Measurements from ENCODE around the gene SPATA24. TPM values are rescaled to one million over a fixed set of nuclear protein-coding genes. Genes with fewer than 3 reads are reported as not detected.

The SPATA24 gene
- total and polyA plus RNA-seq, 12 donors, result 4.6 to 124 (median 10.3) TPM

DNA sequence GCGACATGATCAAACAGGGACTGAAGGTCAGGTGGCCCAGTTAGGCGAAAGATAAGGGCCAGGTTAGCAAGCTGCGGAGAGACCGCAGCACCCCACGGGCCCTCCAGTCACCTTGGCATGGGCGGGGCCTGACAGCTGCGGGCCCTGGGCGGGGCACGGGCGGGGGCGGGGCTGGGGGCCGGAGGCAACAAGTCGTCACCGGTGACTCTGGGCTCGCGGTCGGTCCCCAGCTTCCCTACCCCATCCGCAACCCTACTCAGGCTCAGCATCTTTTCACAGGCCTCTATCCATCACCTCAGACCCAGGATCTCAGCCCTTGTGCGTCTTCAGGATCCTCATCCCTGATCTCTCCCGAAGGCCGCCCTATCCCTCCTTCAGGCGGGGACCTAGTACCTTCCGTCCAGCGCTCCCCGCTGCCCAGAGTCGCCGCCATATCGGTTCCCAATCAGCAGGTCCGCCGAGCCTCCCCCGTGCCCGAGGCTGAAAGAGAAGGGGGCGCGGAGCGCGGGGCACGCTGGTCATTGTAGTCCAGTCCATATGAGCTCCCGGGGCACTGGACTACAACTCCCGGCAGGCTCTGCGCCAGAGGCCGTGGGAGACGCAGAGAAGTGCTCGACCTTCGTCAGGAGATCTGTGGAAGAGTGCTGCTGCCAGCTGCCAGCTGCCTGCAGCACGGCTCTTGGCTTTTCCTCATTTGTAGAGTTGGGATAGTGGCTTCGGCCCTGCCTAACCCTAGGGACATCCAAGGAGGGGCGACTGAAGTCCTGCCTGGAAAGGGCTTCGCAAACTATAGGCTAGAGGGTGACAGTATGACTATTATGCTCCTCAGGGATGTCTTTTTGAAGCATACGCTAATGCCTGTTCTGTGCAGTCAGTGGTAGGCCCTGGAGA, 35.4 kb upstream of the SPATA24 start, which contains the start of gene DNAJC18:
DNAJC18 (minus strand) TSS at position 513 of the 891 bp plus-strand sequence; CDS start at position 433, 80 bp downstream.
- peaks cover 0 to 21% of the 10 kb centered on the region in 2 donors for H3K4me1 ChIP-seq (replicated peaks in 1 of 2)
- no peaks in the 10 kb centered on the region for H3K27me3 ChIP-seq
- intact Hi-C loops (cut with DNase I), result no loop called here
- H3K27ac ChIP-seq, result peak within 1 kb of the TSS; percentile 71 to 96 (median 90)
- no peaks in the 10 kb centered on the region for H3K9me3 ChIP-seq (replicated peaks in 1 of 3)
- WGBS, 4 donors, result 3 to 6% (median 5%) methylated on average over 29 to 49 of the region's 49 CpGs
- no peaks in the 10 kb centered on the region for H3K36me3 ChIP-seq (replicated peaks in 1 of 2)
- H3K4me3 ChIP-seq, result peak within 1 kb of the TSS; percentile 41 to 99 (median 74)
- peak; percentile 93 to 97 (median 96) for DNase-seq
- TF ChIP-seq CTCF (IDR thresholded peaks at IDR 0.05) (no peak), POLR2A (IDR thresholded peaks at IDR 0.05) (peak in 1 of 2 donors; percentile 76)

GRCh38 chr5:139438707-139439012, 34.8 kb upstream of the SPATA24 start:
- DNase-seq, result no peak
- Histone ChIP-seq H3K9me3 (replicated peaks in 1 of 3) (no peaks in the 10 kb centered on the region), H3K36me3 (replicated peaks in 1 of 2) (no peaks in the 10 kb centered on the region), H3K27ac (peak overlapping the region in 2 of 5 donors; percentile 93 to 96), H3K4me1 (replicated peaks in 1 of 2) (peaks cover 0 to 15% of the 10 kb centered on the region in 2 donors), H3K27me3 (no peaks in the 10 kb centered on the region), H3K4me3 (peak overlapping the region in 2 of 4 donors; percentile 69 to 79)
- WGBS, 4 donors, result 18 to 23% (median 20%) methylated on average over 8 of the region's 8 CpGs
- no peak for TF ChIP-seq POLR2A (IDR thresholded peaks at IDR 0.05)
- no peak for TF ChIP-seq CTCF (IDR thresholded peaks at IDR 0.05)
- intact Hi-C loops (cut with DNase I), result no loop called here

- H3K4me3 ChIP-seq, result no peak overlapping the region
- intact Hi-C loops (cut with DNase I), result no loop called here
- no peaks in the 10 kb centered on the region for H3K9me3 ChIP-seq (replicated peaks in 1 of 3)
- peak in 1 of 7 donors; percentile 44 for DNase-seq
- H3K27ac ChIP-seq, result no peak overlapping the region
- 96% methylated on average over 3 of the region's 3 CpGs for WGBS, 4 donors
- TF ChIP-seq POLR2A (IDR thresholded peaks at IDR 0.05) (no peak), CTCF (IDR thresholded peaks at IDR 0.05) (no peak)
- peaks cover 0 to 14% of the 10 kb centered on the region in 2 donors for H3K4me1 ChIP-seq (replicated peaks in 1 of 2)
- H3K36me3 ChIP-seq (replicated peaks in 1 of 2), result no peaks in the 10 kb centered on the region
- H3K27me3 ChIP-seq, result no peaks in the 10 kb centered on the region
Measured at GRCh38 chr5:139435676-139436075, 31.8 kb upstream of the SPATA24 start.

DNA sequence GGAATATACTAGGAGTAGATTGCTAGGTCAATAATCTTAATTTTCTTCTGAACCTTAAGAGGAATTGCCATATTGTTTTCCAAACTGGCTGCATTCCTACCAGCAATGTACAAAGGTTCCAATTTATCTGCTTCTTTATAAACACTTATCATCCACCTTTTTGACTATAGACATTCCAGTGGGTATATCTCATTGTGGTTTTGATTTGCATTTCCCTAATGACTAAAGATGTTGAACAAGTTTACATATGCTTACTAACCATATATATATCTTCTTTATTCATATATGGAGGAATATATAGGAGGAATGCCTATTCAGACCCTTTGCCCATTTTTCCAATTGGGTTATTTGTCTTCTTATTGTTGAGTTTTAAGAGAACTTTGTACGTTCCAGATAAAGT, 27.8 kb upstream of the SPATA24 start:
- Histone ChIP-seq H3K27ac (no peak overlapping the region), H3K4me3 (no peak overlapping the region), H3K36me3 (replicated peaks in 1 of 2) (no peaks in the 10 kb centered on the region), H3K27me3 (no peaks in the 10 kb centered on the region), H3K9me3 (replicated peaks in 1 of 3) (no peaks in the 10 kb centered on the region), H3K4me1 (replicated peaks in 1 of 2) (no peaks in the 10 kb centered on the region)
- TF ChIP-seq CTCF (IDR thresholded peaks at IDR 0.05) (no peak), POLR2A (IDR thresholded peaks at IDR 0.05) (no peak)
- DNase-seq, result no peak
- intact Hi-C loops (cut with DNase I), result no loop called here
- 76 to 91% (median 82%) methylated on average over 1 of the region's 1 CpG for WGBS, 4 donors
